HG02623 (cell line): ENCODE results near the gene RFTN2.
"Not testable (repeated sequence)": the region's sequence is repeated elsewhere in the genome, so short reads cannot be mapped to it uniquely, and the experiment has no call there.

Experiments
- ATAC-seq: cut with Tn5 transposase; IDR thresholded peaks from one replicate; pipeline ENCODE4 v1.9.1; 2021; ENCODE audit warnings: moderate library complexity; ENCODE audit not compliant: unreplicated experiment

The RFTN2 gene

DNA sequence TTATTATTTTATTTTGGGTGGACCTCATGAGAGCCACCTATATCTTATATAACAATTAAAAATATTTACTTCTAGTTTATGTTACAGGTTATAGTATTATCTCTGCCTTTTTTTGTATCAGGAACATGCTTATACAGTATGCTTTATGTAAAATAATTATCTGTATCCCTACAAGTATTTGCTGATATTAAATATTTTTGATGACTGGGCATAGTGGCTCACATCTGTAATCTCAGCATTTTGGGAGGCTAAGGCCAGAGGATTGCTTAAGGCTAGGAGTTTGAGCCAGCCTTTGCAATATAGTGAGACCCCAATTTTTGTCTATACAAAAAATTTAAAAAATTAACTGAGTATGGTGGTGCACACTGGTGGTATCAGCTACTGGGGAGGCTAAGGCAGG lies 119.9 kb downstream of the RFTN2 start:
- ATAC-seq: no peak

- not testable (repeated sequence) for ATAC-seq
Observed at GRCh38 chr2:197551260-197551659, 124.1 kb downstream of the RFTN2 start.

GRCh38 chr2:197548582-197548981 lies 126.8 kb downstream of the RFTN2 start:
- ATAC-seq: no peak

DNA sequence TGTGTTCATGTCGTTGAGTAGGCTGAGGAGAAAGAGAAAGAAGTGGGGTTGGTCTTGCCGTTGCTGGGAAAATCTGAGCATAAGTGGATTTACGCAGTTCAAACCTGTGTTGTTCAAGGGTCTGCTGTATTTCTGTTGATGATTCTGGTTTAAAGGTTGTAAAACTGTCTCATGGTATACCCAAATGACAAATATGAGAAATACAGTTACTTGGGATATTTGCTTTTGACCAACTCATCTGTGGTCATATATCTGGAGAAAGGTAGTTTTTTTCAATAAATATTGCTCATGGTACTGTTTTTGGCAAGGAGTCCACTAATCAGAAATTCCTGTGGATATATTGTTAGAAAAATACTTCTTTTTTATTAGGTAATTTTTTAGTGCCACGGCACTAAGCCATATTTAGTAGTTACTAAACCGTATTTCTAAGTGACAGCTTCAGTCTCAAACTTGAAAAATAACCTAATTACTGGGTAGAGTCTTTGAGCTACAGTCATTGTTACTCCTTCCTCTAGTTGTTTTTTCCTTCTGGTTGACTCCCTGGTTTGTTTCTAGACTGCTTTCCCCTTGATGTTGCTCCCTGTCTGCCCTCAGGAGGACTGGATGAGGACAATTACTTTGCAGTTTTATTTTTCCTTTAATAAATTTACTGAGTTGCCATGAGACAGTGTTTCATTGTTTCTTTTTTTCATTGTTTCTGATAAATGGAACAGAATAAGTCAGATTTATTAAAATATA lies 128.1 kb downstream of the RFTN2 start:
- ATAC-seq: no peak

- ATAC-seq: no peak
Observed at GRCh38 chr2:197543206-197543605, 132.2 kb downstream of the RFTN2 start.

- no peak for ATAC-seq
Observed at GRCh38 chr2:197539734-197540133, 135.7 kb downstream of the RFTN2 start.

DNA sequence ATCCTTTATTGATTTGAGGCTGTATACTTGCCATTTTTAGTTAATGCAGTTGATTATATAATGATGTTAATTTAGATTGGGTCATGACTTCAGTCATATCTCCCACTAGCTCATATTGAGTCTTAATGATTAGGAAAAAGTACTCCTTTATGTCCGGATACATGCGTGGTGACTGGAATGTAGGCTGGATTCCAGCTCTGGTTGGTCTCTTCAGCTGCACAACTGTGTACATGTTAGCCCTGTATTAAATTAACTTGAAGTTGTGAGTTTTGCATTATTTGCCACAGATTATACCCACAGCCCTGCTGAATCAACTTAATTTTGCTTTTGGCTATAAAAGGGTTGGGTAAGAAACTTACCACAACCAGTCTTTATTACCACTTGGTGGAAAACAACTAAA lies 137.0 kb downstream of the RFTN2 start:
- ATAC-seq: no peak
